ENCODE results near the gene AREG. TPM values are rescaled to one million over a fixed set of nuclear protein-coding genes. Genes with fewer than 3 reads are reported as not detected.

Gene AREG
- total and polyA plus RNA-seq, 2 experiments from 2014 or later = 0.45 TPM; not detected in 1

DNA sequence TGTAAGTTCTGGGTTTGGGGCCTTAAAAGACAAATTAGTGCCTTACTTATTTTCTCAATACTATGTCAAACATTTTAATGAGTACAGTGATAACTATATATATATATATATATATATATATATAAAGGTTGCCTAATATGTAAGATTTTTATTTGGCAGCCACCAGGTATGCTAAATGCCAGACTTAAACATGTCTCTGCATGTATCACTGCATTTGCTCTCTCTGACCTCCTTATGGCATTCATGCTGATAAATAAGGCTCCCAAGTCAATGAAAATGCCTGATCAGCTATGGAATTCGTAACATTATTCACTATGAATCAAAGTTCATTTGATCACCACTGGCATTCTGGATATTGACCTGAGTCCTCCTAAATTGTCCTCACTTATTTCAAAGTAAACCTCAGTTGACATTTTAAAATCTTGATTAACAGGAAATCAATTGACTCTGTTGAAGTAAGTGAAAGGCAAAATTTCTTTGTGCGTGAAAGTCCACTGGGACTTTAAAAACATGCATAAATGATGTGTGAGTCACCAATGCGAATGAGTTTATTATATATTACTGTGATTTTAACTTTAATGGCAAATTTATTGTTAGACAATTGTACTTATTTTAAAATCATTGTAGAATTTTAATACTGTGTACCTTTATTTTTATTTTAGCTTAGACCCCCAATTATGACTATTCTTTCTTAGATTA is 29.2 kb upstream of the AREG start:
- Histone ChIP-seq H3K79me2 (replicated peaks; ENCODE audit: insufficient read depth) (no peaks in the 10 kb centered on the region), H3K36me3 (ENCODE audit: insufficient read depth) (no peaks in the 10 kb centered on the region), H3K27me3 (ENCODE audit: insufficient read depth) (no peaks in the 10 kb centered on the region), H4K20me1 (replicated peaks; ENCODE audit: insufficient read depth) (no peaks in the 10 kb centered on the region), H2AFZ (no peak overlapping the region), H3K4me1 (ENCODE audit: insufficient read depth) (peaks cover 11% of the 10 kb centered on the region), H3F3A (replicated peaks; ENCODE audit: low read depth) (no peaks in the 10 kb centered on the region), H3K27ac (ENCODE audit: low read depth) (no peak overlapping the region), H3K9me2 (ENCODE audit: insufficient read depth) (no peaks in the 10 kb centered on the region), H3K4me3 (no peak overlapping the region), H3K4me2 (no peak overlapping the region)
- DNase-seq (ENCODE audit: low spot score) (no peak), ATAC-seq (no peak)
- Mint-ChIP-seq H3K36me3 (ENCODE audit: low read depth) (peaks cover 6% of the 10 kb centered on the region; the same call in 2 of the 3 replicates), H3K4me1 (peaks cover 8% of the 10 kb centered on the region), H3K4me3 (no peak overlapping the region), H3K27ac (no peak overlapping the region), H3K27me3 (ENCODE audit: insufficient read depth, low read depth, poor library complexity) (no peaks in the 10 kb centered on the region), H3K9me3 (peaks cover 10% of the 10 kb centered on the region; the same call in 2 of the 3 replicates)
- TF ChIP-seq, protein P1, sequence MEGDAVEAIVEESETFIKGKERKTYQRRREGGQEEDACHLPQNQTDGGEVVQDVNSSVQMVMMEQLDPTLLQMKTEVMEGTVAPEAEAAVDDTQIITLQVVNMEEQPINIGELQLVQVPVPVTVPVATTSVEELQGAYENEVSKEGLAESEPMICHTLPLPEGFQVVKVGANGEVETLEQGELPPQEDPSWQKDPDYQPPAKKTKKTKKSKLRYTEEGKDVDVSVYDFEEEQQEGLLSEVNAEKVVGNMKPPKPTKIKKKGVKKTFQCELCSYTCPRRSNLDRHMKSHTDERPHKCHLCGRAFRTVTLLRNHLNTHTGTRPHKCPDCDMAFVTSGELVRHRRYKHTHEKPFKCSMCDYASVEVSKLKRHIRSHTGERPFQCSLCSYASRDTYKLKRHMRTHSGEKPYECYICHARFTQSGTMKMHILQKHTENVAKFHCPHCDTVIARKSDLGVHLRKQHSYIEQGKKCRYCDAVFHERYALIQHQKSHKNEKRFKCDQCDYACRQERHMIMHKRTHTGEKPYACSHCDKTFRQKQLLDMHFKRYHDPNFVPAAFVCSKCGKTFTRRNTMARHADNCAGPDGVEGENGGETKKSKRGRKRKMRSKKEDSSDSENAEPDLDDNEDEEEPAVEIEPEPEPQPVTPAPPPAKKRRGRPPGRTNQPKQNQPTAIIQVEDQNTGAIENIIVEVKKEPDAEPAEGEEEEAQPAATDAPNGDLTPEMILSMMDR (conservative IDR thresholded peaks at IDR 0.05; ENCODE audit: low read depth in 2 of 2) = no peak
- TF ChIP-seq, protein P2, sequence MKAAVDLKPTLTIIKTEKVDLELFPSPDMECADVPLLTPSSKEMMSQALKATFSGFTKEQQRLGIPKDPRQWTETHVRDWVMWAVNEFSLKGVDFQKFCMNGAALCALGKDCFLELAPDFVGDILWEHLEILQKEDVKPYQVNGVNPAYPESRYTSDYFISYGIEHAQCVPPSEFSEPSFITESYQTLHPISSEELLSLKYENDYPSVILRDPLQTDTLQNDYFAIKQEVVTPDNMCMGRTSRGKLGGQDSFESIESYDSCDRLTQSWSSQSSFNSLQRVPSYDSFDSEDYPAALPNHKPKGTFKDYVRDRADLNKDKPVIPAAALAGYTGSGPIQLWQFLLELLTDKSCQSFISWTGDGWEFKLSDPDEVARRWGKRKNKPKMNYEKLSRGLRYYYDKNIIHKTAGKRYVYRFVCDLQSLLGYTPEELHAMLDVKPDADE (IDR thresholded peaks at IDR 0.05) = no peak
- TF ChIP-seq, protein P3, sequence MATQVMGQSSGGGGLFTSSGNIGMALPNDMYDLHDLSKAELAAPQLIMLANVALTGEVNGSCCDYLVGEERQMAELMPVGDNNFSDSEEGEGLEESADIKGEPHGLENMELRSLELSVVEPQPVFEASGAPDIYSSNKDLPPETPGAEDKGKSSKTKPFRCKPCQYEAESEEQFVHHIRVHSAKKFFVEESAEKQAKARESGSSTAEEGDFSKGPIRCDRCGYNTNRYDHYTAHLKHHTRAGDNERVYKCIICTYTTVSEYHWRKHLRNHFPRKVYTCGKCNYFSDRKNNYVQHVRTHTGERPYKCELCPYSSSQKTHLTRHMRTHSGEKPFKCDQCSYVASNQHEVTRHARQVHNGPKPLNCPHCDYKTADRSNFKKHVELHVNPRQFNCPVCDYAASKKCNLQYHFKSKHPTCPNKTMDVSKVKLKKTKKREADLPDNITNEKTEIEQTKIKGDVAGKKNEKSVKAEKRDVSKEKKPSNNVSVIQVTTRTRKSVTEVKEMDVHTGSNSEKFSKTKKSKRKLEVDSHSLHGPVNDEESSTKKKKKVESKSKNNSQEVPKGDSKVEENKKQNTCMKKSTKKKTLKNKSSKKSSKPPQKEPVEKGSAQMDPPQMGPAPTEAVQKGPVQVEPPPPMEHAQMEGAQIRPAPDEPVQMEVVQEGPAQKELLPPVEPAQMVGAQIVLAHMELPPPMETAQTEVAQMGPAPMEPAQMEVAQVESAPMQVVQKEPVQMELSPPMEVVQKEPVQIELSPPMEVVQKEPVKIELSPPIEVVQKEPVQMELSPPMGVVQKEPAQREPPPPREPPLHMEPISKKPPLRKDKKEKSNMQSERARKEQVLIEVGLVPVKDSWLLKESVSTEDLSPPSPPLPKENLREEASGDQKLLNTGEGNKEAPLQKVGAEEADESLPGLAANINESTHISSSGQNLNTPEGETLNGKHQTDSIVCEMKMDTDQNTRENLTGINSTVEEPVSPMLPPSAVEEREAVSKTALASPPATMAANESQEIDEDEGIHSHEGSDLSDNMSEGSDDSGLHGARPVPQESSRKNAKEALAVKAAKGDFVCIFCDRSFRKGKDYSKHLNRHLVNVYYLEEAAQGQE (IDR thresholded peaks at IDR 0.05; ENCODE audit: unreplicated experiment) = no peak
- TF ChIP-seq CREB1 (CRISPR knock-in tag; IDR thresholded peaks at IDR 0.05; ENCODE audit: low read depth) (no peak), EZH2 (IDR thresholded peaks at IDR 0.05; ENCODE audit: low read depth, unreplicated experiment) (no peak), ZNF331 (CRISPR knock-in tag; IDR thresholded peaks at IDR 0.05; ENCODE audit: low read depth) (no peak), NANOG (IDR thresholded peaks at IDR 0.05; ENCODE audit: borderline replicate concordance) (no peak), JUNB (IDR thresholded peaks at IDR 0.05; ENCODE audit: unreplicated experiment) (no peak), ZNF114 (CRISPR knock-in tag; IDR thresholded peaks at IDR 0.05) (no peak), EZH2phosphoT487 (IDR thresholded peaks at IDR 0.05; ENCODE audit: unreplicated experiment) (no peak), STAT1 (IDR thresholded peaks at IDR 0.05; ENCODE audit: unreplicated experiment) (no peak), POLR2AphosphoS5 (IDR thresholded peaks at IDR 0.05; ENCODE audit: low read depth) (no peak)
- TF ChIP-seq, protein P4, sequence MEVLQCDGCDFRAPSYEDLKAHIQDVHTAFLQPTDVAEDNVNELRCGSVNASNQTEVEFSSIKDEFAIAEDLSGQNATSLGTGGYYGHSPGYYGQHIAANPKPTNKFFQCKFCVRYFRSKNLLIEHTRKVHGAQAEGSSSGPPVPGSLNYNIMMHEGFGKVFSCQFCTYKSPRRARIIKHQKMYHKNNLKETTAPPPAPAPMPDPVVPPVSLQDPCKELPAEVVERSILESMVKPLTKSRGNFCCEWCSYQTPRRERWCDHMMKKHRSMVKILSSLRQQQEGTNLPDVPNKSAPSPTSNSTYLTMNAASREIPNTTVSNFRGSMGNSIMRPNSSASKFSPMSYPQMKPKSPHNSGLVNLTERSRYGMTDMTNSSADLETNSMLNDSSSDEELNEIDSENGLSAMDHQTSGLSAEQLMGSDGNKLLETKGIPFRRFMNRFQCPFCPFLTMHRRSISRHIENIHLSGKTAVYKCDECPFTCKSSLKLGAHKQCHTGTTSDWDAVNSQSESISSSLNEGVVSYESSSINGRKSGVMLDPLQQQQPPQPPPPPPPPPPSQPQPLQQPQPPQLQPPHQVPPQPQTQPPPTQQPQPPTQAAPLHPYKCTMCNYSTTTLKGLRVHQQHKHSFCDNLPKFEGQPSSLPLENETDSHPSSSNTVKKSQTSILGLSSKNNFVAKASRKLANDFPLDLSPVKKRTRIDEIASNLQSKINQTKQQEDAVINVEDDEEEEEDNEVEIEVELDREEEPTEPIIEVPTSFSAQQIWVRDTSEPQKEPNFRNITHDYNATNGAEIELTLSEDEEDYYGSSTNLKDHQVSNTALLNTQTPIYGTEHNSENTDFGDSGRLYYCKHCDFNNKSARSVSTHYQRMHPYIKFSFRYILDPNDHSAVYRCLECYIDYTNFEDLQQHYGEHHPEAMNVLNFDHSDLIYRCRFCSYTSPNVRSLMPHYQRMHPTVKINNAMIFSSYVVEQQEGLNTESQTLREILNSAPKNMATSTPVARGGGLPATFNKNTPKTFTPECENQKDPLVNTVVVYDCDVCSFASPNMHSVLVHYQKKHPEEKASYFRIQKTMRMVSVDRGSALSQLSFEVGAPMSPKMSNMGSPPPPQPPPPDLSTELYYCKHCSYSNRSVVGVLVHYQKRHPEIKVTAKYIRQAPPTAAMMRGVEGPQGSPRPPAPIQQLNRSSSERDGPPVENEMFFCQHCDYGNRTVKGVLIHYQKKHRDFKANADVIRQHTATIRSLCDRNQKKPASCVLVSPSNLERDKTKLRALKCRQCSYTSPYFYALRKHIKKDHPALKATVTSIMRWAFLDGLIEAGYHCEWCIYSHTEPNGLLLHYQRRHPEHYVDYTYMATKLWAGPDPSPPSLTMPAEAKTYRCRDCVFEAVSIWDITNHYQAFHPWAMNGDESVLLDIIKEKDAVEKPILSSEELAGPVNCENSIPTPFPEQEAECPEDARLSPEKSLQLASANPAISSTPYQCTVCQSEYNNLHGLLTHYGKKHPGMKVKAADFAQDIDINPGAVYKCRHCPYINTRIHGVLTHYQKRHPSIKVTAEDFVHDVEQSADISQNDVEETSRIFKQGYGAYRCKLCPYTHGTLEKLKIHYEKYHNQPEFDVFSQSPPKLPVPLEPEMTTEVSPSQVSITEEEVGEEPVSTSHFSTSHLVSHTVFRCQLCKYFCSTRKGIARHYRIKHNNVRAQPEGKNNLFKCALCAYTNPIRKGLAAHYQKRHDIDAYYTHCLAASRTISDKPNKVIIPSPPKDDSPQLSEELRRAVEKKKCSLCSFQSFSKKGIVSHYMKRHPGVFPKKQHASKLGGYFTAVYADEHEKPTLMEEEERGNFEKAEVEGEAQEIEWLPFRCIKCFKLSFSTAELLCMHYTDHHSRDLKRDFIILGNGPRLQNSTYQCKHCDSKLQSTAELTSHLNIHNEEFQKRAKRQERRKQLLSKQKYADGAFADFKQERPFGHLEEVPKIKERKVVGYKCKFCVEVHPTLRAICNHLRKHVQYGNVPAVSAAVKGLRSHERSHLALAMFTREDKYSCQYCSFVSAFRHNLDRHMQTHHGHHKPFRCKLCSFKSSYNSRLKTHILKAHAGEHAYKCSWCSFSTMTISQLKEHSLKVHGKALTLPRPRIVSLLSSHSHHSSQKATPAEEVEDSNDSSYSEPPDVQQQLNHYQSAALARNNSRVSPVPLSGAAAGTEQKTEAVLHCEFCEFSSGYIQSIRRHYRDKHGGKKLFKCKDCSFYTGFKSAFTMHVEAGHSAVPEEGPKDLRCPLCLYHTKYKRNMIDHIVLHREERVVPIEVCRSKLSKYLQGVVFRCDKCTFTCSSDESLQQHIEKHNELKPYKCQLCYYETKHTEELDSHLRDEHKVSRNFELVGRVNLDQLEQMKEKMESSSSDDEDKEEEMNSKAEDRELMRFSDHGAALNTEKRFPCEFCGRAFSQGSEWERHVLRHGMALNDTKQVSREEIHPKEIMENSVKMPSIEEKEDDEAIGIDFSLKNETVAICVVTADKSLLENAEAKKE (CRISPR knock-in tag; IDR thresholded peaks at IDR 0.05) = no peak
